Fibroblast of lung (primary cell): Measurements from ENCODE around the gene MDN1. TPM values are rescaled to one million over a fixed set of nuclear protein-coding genes. Genes with fewer than 3 reads are reported as not detected.
A peak's percentile ranks its signal among the peaks of the same experiment; 100 is the strongest.
"Not testable (repeated sequence)": the region's sequence is repeated elsewhere in the genome, so short reads cannot be mapped to it uniquely, and the experiment has no call there.

Experiments
- DNase-seq, 2 donors: peaks; one replicate each; pipeline versions ENCODE4 v3.0.0 to v3.0.0-alpha.2; 2010; ENCODE audit warnings: low read depth in 2 of 2
- H2AFZ ChIP-seq: 2 replicates; pipeline ENCODE4 v1.5.1; 2012; ENCODE audit warnings: low read length, control low read depth, inconsistent platforms
- H3K27ac ChIP-seq: 2 replicates; pipeline ENCODE4 v1.5.1; 2011; ENCODE audit warnings: low read length, control low read depth; ENCODE audit not compliant: insufficient read depth
- H3K27me3 ChIP-seq: 2 replicates; pipeline ENCODE4 v1.5.1; 2011; ENCODE audit warnings: mild to moderate bottlenecking, low read length; ENCODE audit not compliant: control insufficient read depth, insufficient read depth
- H3K36me3 ChIP-seq: 2 replicates; pipeline ENCODE4 v1.5.1; 2011; ENCODE audit warnings: low read length; ENCODE audit not compliant: control insufficient read depth, insufficient read depth
- H3K4me1 ChIP-seq: 2 replicates; pipeline ENCODE4 v1.5.1; 2011; ENCODE audit warnings: low read length; ENCODE audit not compliant: control insufficient read depth, insufficient read depth; ENCODE audit errors: extremely low read depth
- H3K4me2 ChIP-seq: 2 replicates; pipeline ENCODE4 v1.5.1; 2011; ENCODE audit warnings: low read length, control low read depth; ENCODE audit not compliant: insufficient read depth; ENCODE audit errors: extremely low read depth
- H3K4me3 ChIP-seq, 4 experiments: fragments of 200-600 bp in 1 of 4; sonication (generic) in 1 of 4; replicated peaks in 1 of 4; 2 replicates each; pipeline ENCODE4 v1.5.1; 2011 to 2016; ENCODE audit warnings: low read length in 4 of 4, low read depth in 3 of 4, mild to moderate bottlenecking in 3 of 4, control low read depth in 2 of 4, inconsistent platforms in 1 of 4, mixed read lengths in 1 of 4; ENCODE audit not compliant: insufficient read depth in 1 of 4; ENCODE audit errors: control extremely low read depth in 1 of 4
- H3K79me2 ChIP-seq: 2 replicates; pipeline ENCODE4 v1.5.1; 2012; ENCODE audit warnings: mild to moderate bottlenecking, low read length, inconsistent platforms; ENCODE audit not compliant: control insufficient read depth, insufficient read depth
- H3K9ac ChIP-seq: 2 replicates; pipeline ENCODE4 v1.5.1; 2011; ENCODE audit warnings: mild to moderate bottlenecking, low read length, control low read depth; ENCODE audit not compliant: insufficient read depth
- H3K9me3 ChIP-seq: 2 replicates; pipeline ENCODE4 v1.5.1; 2012; ENCODE audit warnings: low read depth, low read length; ENCODE audit not compliant: control insufficient read depth, insufficient read depth
- H4K20me1 ChIP-seq: 2 replicates; pipeline ENCODE4 v1.5.1; 2011; ENCODE audit warnings: low read length; ENCODE audit not compliant: control insufficient read depth, insufficient read depth; ENCODE audit errors: extremely low read depth
- EZH2 ChIP-seq: IDR thresholded peaks from 2 replicates; pipeline ENCODE4 v1.5.1; 2012; ENCODE audit warnings: low read length, control low read depth, mild to moderate bottlenecking; ENCODE audit errors: missing control alignments
- polyA plus RNA-seq, 2 donors: library from polyadenylated mRNA; depleted of rRNA in 1 of 2; stranded (reverse) in 1 of 2; unstranded in 1 of 2; fragments of >200 nt; gene quantifications; 2 replicates each; pipeline ENCODE4 v1.2.1, GENCODE V29; 2011 to 2012; ENCODE audit warnings: missing spikeins in 1 of 2
- total RNA-seq: library from RNA; depleted of rRNA; stranded (reverse); fragments of >200 nt; gene quantifications from 2 replicates; pipeline ENCODE4 v1.2.1, GENCODE V29; 2014
- TF ChIP-seq, protein P1 (sequence below), 2 donors: IDR thresholded peaks in 1 of 2; conservative IDR thresholded peaks in 1 of 2; 1 replicate in 1 of 2; 2 replicates in 1 of 2; pipeline ENCODE4 v1.5.1; 2011 to 2012; ENCODE audit warnings: low read length in 2 of 2, control low read depth in 1 of 2, inconsistent platforms in 1 of 2, low read depth in 1 of 2, mild to moderate bottlenecking in 1 of 2

Gene MDN1
- total and polyA plus RNA-seq, 2 donors (not counting 1 experiment from before 2014, with no cell fraction given) = 5.9 to 23.5 TPM

DNA sequence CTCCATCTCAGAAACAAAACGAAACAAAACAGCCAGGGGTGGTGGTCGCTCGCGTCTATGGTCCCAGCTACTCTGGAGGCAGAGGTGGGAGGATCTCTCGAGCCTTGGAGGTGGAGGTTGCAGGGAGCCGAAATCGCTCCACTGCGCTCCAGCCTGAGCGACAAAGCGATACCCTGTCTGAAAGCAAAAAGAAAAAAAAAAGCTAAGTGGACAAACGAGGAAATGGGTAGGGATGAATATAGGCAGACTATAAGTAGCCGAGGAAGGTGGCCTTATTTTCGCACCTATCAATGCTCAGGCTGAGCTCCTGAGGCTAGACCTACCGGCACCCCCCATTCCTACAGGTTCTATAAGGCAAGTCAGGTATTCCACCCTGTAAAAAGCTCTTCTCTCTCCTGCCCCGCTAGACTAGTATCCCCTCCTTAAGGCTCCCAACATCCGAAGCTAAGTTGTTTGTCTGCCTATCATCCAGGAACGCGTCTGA lies 9.4 kb upstream of the MDN1 start:
- Histone ChIP-seq H3K36me3 (peaks cover 4% of the 10 kb centered on the region), H3K9ac (peak overlapping the region; percentile 52), H3K4me3 (peak overlapping the region; percentile 67 to 97 (median 80)), H3K4me1 (no peaks in the 10 kb centered on the region), H2AFZ (peak overlapping the region; percentile 96), H3K79me2 (peaks cover 22% of the 10 kb centered on the region), H4K20me1 (no peaks in the 10 kb centered on the region), H3K27ac (peak overlapping the region; percentile 48), H3K27me3 (no peaks in the 10 kb centered on the region), H3K4me2 (peak overlapping the region; percentile 69), H3K9me3 (no peaks in the 10 kb centered on the region)
- TF ChIP-seq EZH2 = no peak
- TF ChIP-seq, protein P1, sequence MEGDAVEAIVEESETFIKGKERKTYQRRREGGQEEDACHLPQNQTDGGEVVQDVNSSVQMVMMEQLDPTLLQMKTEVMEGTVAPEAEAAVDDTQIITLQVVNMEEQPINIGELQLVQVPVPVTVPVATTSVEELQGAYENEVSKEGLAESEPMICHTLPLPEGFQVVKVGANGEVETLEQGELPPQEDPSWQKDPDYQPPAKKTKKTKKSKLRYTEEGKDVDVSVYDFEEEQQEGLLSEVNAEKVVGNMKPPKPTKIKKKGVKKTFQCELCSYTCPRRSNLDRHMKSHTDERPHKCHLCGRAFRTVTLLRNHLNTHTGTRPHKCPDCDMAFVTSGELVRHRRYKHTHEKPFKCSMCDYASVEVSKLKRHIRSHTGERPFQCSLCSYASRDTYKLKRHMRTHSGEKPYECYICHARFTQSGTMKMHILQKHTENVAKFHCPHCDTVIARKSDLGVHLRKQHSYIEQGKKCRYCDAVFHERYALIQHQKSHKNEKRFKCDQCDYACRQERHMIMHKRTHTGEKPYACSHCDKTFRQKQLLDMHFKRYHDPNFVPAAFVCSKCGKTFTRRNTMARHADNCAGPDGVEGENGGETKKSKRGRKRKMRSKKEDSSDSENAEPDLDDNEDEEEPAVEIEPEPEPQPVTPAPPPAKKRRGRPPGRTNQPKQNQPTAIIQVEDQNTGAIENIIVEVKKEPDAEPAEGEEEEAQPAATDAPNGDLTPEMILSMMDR (conservative IDR thresholded peaks at IDR 0.05 in 1 of 2, IDR thresholded peaks at IDR 0.05 in 1 of 2; ENCODE audit: low read depth in 1 of 2, low read length in 2 of 2) = no peak
- no peak for DNase-seq

DNA sequence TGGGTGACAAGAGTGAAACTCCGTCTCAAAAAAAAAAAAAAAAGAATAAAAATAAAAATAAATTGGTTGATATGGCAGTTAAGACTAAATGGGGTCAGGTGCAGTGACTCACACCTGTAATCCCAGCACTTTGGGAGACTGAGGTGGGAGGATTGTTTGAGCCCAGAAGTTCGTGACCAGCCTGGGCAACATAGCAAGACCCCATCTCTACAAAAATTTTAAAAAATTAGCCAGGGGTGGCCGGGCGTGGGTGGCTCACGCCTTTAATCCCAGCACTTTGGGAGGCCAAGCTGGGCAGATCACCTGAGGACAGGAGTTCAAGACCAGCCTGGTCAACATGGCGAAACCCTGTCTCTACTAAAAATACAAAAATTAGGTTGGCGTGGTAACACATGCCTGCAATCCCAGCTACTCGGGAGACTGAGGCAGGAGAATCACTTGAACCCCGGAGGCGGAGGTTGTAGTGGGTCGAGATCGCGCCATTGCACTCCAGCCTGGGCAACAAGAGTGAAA lies 8.9 kb upstream of the MDN1 start:
- H4K20me1 ChIP-seq, H3K27me3 ChIP-seq, H3K9me3 ChIP-seq, H3K4me1 ChIP-seq, H3K36me3 ChIP-seq, DNase-seq: not testable (repeated sequence)
- Histone ChIP-seq H3K27ac (peak overlapping the region; percentile 48), H3K79me2 (peaks cover 22% of the 10 kb centered on the region), H2AFZ (peak overlapping the region; percentile 96), H3K4me3 (peak overlapping the region; percentile 67 to 97 (median 80)), H3K4me2 (peak overlapping the region; percentile 69), H3K9ac (peak overlapping the region; percentile 52)

DNA sequence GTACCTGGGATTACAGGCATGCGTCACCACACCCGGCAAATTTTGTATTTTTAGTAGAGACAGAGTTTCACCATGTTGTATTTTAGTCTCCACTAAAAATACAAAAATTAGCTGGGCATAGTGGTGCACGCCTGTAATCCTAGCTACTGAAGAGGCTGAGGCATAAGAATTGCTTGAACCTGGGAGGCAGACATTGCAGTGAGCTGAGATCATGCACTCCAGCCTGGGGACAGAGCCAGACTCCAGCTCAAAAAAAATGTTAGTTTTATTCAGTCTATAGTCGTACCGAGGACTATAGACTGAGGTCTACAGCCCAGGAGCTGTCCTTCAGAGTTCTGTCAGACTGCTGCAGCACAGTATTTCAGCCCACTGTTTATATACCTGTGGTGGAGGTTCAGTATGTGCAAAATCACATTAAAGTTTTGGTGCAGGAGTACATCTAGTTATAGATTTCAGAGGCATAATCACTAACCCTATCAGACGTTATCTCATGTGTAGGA lies 6.5 kb upstream of the MDN1 start:
- no peak overlapping the region for H3K27ac ChIP-seq
- TF ChIP-seq, protein P1 (conservative IDR thresholded peaks at IDR 0.05 in 1 of 2, IDR thresholded peaks at IDR 0.05 in 1 of 2; ENCODE audit: low read depth in 1 of 2, low read length in 2 of 2) = no peak
- TF ChIP-seq EZH2 = no peak
- H3K79me2 ChIP-seq = peaks cover 13% of the 10 kb centered on the region
- no peaks in the 10 kb centered on the region for H3K9me3 ChIP-seq
- no peak overlapping the region for H2AFZ ChIP-seq
- H3K4me1 ChIP-seq = no peaks in the 10 kb centered on the region
- peak; percentile 35 to 77 for DNase-seq
- no peaks in the 10 kb centered on the region for H3K36me3 ChIP-seq
- H4K20me1 ChIP-seq = no peaks in the 10 kb centered on the region
- H3K4me2 ChIP-seq = no peak overlapping the region
- no peak overlapping the region for H3K4me3 ChIP-seq
- no peaks in the 10 kb centered on the region for H3K27me3 ChIP-seq
- H3K9ac ChIP-seq = no peak overlapping the region
